HG02588 (cell line): ENCODE data around the gene HEPN1.

Experiments
- ATAC-seq: cut with Tn5 transposase; IDR thresholded peaks from one replicate; pipeline ENCODE4 v1.9.1; 2021; ENCODE audit warnings: mild to moderate bottlenecking, moderate library complexity; ENCODE audit not compliant: unreplicated experiment

HEPN1 gene

DNA sequence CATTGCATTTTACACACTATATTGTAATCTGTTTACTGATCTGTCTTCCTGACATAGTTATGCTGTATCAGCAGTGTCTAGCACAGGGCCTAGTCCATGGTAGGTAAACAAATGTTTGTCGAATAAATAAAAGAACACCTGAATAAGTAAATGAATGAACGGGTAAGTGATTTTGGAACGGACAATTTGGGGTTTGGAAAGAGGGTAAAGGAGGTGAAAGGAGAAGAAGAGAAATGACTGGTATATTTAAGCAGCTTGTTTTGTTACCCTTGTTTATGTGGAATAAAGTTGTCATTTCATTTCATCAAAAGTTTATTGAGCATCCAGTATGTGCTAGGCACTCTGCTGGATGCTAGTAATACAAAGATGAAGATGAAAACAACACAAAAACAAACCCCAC is at the start of gene HEPN1:
TSS of gene HEPN1 (plus strand) at position 301 of the 400 bp plus-strand sequence.
- ATAC-seq: no peak

GRCh38 chr11:124869331-124869730 is 49.7 kb upstream of the HEPN1 start:
- ATAC-seq: no peak

DNA sequence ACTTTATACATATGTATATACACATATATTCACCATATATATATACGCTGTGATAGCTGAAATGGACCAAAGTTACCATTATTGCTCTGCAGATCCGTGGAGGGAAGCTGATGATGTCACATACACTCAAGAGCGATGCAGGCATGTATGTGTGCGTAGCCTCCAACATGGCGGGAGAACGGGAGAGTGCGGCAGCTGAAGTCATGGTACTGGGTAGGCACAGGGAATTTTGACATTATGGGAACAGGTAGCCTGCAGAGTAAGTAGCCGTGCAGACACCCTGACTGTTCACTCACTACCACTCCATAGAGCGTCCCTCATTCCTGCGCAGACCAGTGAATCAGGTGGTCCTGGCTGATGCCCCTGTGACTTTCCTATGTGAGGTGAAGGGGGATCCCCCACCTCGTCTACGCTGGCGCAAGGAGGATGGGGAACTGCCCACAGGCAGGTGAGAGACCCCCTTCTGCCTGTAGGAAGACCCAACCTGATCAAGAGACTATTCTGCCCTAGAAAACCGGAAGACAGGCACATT is 49.1 kb upstream of the HEPN1 start:
- no peak for ATAC-seq

DNA sequence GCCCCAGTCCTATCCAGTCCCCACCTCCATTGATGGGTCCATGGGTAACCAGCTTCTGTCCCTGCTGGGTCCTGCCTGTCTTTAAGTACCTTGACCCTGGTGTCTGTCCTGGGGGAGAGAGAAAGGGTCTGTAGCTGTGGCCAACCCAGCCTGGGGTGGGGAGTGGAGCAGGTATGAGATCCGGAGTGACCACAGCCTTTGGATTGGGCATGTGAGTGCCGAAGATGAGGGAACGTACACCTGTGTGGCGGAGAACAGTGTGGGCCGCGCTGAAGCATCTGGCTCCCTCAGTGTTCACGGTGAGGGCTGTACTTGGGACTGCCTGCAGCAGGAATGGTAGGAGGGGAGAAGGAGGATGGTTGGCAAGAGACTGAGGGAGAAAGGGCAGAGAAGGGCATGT is 48.6 kb upstream of the HEPN1 start:
- ATAC-seq: no peak

DNA sequence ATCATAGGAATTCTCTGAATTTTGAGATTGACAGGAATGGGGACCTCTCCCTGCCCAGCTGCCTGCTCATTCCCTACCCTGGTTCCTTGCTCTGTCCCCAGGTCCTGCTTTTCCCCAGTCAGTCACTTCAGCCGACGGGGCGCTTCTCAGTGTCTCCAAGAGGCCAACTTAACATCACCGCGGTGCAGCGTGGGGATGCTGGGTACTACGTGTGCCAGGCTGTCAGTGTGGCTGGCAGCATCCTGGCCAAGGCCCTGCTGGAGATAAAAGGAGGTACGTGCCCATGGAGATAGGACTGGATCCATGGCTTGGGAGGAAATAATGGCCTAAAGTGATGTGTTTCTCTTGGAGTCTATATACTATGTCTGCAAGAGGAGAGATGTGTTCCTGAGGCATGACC is 46.8 kb upstream of the HEPN1 start:
- no peak for ATAC-seq

DNA sequence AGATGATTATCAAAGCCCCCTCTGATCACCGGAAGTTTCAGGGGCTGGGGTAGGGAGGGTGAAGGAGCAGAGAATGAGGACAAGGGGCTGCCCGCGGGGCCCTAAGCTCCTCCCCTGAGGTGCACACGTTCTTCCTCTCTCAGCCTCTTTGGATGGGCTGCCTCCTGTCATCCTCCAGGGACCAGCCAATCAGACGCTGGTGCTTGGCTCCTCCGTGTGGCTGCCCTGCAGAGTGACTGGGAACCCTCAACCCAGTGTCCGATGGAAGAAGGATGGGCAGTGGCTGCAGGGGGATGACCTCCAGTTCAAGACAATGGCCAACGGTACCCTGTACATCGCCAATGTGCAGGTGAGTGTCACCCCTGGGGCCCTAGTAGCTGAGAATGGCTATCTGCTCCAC is 46.3 kb upstream of the HEPN1 start:
- ATAC-seq: no peak

DNA sequence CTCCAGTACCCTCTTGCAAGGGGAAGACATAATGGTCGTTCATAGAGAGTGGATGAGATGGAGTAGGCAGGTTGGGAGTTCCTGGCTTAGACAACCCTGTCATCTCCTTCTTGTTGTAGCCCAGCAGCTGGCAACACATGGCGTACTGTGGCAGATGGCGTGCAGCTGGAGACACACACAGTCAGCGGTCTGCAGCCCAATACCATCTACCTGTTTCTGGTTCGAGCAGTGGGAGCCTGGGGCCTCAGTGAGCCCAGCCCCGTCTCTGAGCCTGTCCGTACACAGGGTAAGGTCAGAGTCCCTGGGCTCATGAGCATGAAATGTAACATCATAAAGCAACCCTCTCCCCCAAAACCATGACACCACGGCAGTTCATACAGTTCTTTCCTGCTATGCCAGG is 45.1 kb upstream of the HEPN1 start:
- ATAC-seq: no peak

DNA sequence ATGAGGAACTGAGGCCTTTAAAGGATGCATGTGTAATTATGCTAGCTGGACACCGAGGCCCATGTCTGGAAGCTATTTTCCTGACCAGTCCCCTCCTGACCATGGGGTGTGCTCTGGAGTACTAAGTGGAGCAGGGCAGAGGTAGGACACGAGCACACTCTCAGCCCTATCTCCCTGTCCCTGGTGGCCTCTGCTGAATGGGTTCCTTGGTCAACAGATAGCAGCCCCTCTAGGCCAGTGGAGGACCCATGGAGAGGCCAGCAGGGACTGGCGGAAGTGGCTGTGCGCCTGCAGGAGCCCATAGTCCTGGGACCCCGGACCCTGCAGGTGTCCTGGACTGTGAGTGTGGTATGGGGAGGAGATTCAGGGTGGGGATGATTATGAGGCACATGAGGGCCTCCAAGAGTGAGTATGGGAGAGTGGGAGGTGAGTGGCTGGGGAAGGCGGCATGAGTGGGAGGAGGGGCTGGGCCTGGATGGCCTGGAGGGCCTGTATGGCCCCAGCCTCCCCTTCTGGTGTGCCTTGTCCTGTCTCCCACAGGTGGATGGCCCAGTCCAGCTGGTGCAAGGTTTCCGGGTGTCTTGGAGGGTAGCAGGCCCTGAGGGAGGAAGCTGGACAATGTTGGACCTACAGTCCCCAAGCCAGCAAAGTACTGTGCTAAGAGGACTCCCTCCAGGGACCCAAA is 44.3 kb upstream of the HEPN1 start:
- no peak for ATAC-seq

- no peak for ATAC-seq
Measured at GRCh38 chr11:124875401-124875800, 43.6 kb upstream of the HEPN1 start.

- peak; percentile 93 for ATAC-seq
Measured at GRCh38 chr11:124875943-124876817, 42.9 kb upstream of the HEPN1 start.

GRCh38 chr11:124876818-124877630 is 42.0 kb upstream of the HEPN1 start:
- no peak for ATAC-seq

DNA sequence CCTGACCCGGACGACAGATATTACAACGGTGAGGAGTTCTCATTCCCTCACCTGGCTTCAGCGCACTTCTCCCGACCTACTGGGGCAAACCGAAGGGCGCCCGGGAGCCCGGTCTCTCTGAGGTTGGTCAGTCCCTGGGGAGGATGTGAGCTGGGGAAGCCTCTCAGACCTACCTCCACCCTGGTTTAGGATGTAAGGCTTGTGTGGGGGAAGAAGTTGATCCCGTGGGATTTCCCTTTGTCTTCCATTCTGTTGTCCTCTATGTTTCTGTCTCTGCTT is 41.5 kb upstream of the HEPN1 start:
- no peak for ATAC-seq

GRCh38 chr11:124877910-124878758 is 40.9 kb upstream of the HEPN1 start:
- ATAC-seq: no peak

- ATAC-seq: no peak
Measured at GRCh38 chr11:124878759-124879492, 40.1 kb upstream of the HEPN1 start.

GRCh38 chr11:124879493-124880289 is 39.4 kb upstream of the HEPN1 start:
- ATAC-seq: no peak

DNA sequence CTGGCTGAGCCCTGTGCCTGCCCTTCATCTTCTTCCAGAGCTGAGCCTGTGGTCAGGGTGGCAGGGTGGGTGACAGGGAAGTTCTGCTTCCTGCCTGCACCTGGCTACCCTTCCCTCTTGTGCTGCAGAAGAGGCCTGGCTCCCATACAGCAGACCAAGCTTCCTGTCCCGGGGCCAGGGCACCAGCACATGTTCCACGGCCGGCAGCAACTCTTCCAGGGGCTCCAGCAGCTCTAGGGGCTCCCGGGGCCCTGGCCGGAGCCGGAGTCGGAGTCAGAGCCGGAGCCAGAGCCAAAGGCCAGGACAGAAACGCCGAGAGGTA is 38.8 kb upstream of the HEPN1 start:
- no peak for ATAC-seq

- ATAC-seq: no peak
Measured at GRCh38 chr11:124880958-124881357, 38.1 kb upstream of the HEPN1 start.

DNA sequence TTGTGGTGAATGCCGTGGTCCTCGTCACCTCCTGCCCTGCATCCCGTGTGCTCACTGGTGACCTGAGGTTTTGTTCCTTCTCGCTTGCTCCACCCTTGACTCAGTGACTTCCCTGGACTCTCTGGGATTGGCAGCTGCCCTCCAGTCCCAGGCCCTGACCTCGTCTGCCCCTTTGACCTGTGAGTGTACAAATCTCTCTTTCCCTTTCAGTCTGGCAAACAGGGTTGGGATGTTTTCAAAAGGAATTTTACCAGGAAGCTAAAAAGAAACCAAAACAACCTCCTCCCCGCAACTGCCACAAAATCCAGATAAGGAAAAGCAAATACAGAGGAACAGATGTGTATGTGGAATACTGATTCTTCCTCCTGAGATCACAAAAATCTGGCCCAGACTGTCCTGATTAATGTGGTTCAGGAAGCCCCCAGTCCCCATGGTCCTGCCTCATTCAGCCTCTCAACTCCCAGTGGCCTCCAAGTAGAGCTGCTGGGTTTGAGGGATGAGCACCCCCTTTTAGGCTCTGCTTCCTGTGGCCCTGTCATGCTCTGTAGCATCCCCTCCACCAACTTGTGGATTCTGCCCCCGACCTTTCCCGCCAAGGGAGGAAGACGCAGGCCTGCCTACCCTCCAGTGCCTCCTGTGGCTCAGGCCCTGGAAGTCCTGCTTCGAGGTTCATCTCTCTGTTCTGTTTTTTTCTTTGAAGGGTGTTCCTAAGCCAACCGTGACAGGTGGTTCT is 36.5 kb upstream of the HEPN1 start:
- ATAC-seq: no peak

DNA sequence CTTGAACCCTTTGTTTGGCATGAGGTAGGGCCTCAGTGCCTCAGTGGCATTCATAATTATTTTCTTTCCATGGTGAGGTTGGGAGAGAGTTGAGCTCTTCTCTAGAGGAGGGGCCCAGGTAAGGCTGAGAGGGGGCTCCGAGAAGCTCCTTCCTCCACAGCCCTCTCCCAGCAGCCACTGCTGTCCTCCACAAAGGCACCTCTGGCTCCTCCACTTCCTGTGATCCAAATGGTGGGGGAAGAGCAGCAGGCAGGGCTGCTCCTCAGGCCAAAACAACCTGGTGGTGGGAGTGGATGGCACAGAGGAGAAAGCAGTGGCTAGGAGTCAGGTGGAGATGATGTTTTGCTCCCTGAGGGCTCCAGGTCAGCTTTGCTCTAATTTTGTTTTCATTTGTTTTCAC is 34.7 kb upstream of the HEPN1 start:
- no peak for ATAC-seq
